Spleen (tissue), 11 donors: ENCODE measurements around the gene POLR3GL. TPM values are rescaled to one million over a fixed set of nuclear protein-coding genes. Genes with fewer than 3 reads are reported as not detected.
"Not testable (repeated sequence)": the region's sequence is repeated elsewhere in the genome, so short reads cannot be mapped to it uniquely, and the experiment has no call there.

ENCODE experiments used
- DNase-seq: peaks from one replicate; pipeline ENCODE4 v3.0.0-alpha.2; 2020
- H3K27ac ChIP-seq, 8 donors: fragments of 200-600 bp; sonication (generic) in 7 of 8; 1 replicate in 4 of 8; 2 replicates in 4 of 8; pipeline versions ENCODE4 v1.5.0 to v1.8.0; 2016 to 2021; ENCODE audit warnings: inconsistent platforms in 4 of 8, mild to moderate bottlenecking in 4 of 8, moderate library complexity in 1 of 8
- H3K27me3 ChIP-seq, 7 donors: fragments of 200-600 bp; sonication (generic) in 6 of 7; replicated peaks in 1 of 7; 1 replicate in 4 of 7; 2 replicates in 3 of 7; pipeline versions ENCODE4 v1.5.0 to v1.8.0; 2016 to 2021; ENCODE audit warnings: inconsistent platforms in 3 of 7, mild to moderate bottlenecking in 1 of 7
- H3K36me3 ChIP-seq, 6 donors: fragments of 200-600 bp; sonication (generic) in 5 of 6; 1 replicate in 4 of 6; 2 replicates in 2 of 6; pipeline versions ENCODE4 v1.5.0 to v1.8.0; 2016 to 2021; ENCODE audit warnings: inconsistent platforms in 2 of 6
- H3K4me1 ChIP-seq, 6 donors: fragments of 200-600 bp; sonication (generic) in 5 of 6; 1 replicate in 3 of 6; 2 replicates in 3 of 6; pipeline versions ENCODE4 v1.5.0 to v1.8.0; 2016 to 2021; ENCODE audit warnings: inconsistent platforms in 3 of 6
- H3K4me3 ChIP-seq, 8 donors: fragments of 200-600 bp; sonication (generic) in 7 of 8; 1 replicate in 4 of 8; 2 replicates in 4 of 8; pipeline versions ENCODE4 v1.5.0 to v1.8.0; 2016 to 2021; ENCODE audit warnings: inconsistent platforms in 4 of 8, mild to moderate bottlenecking in 4 of 8, moderate library complexity in 2 of 8
- H3K9me3 ChIP-seq, 8 donors: fragments of 200-600 bp; sonication (generic) in 7 of 8; 1 replicate in 4 of 8; 2 replicates in 4 of 8; pipeline versions ENCODE4 v1.5.0 to v1.8.0; 2016 to 2021; ENCODE audit warnings: inconsistent platforms in 4 of 8
- POLR2A ChIP-seq, 3 donors: fragments of 450-650 bp; IDR thresholded peaks; one replicate each; pipeline ENCODE4 v1.5.1; 2017; ENCODE audit warnings: antibody characterized with exemption in 3 of 3, mild to moderate bottlenecking in 1 of 3
- POLR2AphosphoS5 ChIP-seq, 3 donors: sonication (generic); formaldehyde crosslinking; IDR thresholded peaks; one replicate each; pipeline ENCODE4 v1.5.1; 2017; ENCODE audit warnings: antibody characterized with exemption in 3 of 3
- WGBS, 5 donors: extraction: QIAGEN DNeasy Blood & Tissue Kit in 3 of 5; methylation state at CpG; one replicate each; pipeline versions ENCODE4 v1.1.5 to v1.1.7; 2013 to 2018; 5-methylcytosine and 5-hydroxymethylcytosine counted together
- intact Hi-C: fragments of 100-400 bp; cut with DNase I; formaldehyde crosslinking; loops from one replicate; pipeline ENCODE4 v1.15.0; 2023; ENCODE audit warnings: low total_unique reads
- polyA plus RNA-seq, 3 donors: library from polyadenylated mRNA; stranded (reverse); fragments of 200-250 nt; gene quantifications; one replicate each; pipeline ENCODE4 v1.2.1, GENCODE V29; 2013
- total RNA-seq, 7 donors: library from RNA; depleted of rRNA in 3 of 7; stranded (reverse); fragments of >200 nt in 3 of 7; fragmentation: NEBNext Ultra II Directional in 4 of 7; extraction: Animal tissue kit (Norgen Biotek cat#: 25700) in 4 of 7; gene quantifications; one replicate each; pipeline versions ENCODE4 v1.1.0 to v1.2.1, GENCODE V29; 2016 to 2021
- TF ChIP-seq, protein P1 (sequence below), 11 experiments: fragments of 200-600 bp in 7 of 11; fragments of 450-650 bp in 4 of 11; sonication (generic) in 4 of 11; IDR thresholded peaks in 8 of 11; conservative IDR thresholded peaks in 3 of 11; 1 replicate in 7 of 11; 2 replicates in 4 of 11; pipeline versions ENCODE4 v1.4.0 to v1.8.0; 2016 to 2021; ENCODE audit warnings: antibody characterized with exemption in 11 of 11, inconsistent platforms in 4 of 11, mild to moderate bottlenecking in 1 of 11
- donor health status: healthy with polysubstance abuse.
- donor health status: DM: no; HTN: no; CAD: no; lungs with moderate emphysema.
- donor health status: DM: no; HTN: no; CAD: no.
- donor health status: Bipolar disorder and iron deficiency.
- donor health status: healthy.
- donor health status: DM: no; HTN: no; CAD: no.
- donor health status: DM: yes; HTN: yes; CAD: no.

POLR3GL gene
- total and polyA plus RNA-seq, 10 donors = 22.1 to 69.2 (median 32.9) TPM

- Histone ChIP-seq H3K9me3 (no peaks in the 10 kb centered on the region), H3K27me3 (peaks cover 3 to 48% (median 25%) of the 10 kb centered on the region in 7 donors), H3K36me3 (no peaks in the 10 kb centered on the region), H3K4me1 (peaks cover 5 to 15% (median 12%) of the 10 kb centered on the region in 6 donors), H3K4me3 (no peak within 1 kb of the TSS), H3K27ac (no peak within 1 kb of the TSS)
- 65 to 80% (median 78%) methylated on average over 5 of the region's 5 CpGs for WGBS, 5 donors
- no peak for TF ChIP-seq POLR2A (IDR thresholded peaks at IDR 0.05)
- no peak for TF ChIP-seq POLR2AphosphoS5 (IDR thresholded peaks at IDR 0.05)
- TF ChIP-seq, protein P1, sequence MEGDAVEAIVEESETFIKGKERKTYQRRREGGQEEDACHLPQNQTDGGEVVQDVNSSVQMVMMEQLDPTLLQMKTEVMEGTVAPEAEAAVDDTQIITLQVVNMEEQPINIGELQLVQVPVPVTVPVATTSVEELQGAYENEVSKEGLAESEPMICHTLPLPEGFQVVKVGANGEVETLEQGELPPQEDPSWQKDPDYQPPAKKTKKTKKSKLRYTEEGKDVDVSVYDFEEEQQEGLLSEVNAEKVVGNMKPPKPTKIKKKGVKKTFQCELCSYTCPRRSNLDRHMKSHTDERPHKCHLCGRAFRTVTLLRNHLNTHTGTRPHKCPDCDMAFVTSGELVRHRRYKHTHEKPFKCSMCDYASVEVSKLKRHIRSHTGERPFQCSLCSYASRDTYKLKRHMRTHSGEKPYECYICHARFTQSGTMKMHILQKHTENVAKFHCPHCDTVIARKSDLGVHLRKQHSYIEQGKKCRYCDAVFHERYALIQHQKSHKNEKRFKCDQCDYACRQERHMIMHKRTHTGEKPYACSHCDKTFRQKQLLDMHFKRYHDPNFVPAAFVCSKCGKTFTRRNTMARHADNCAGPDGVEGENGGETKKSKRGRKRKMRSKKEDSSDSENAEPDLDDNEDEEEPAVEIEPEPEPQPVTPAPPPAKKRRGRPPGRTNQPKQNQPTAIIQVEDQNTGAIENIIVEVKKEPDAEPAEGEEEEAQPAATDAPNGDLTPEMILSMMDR (IDR thresholded peaks at IDR 0.05 in 8 of 11, conservative IDR thresholded peaks at IDR 0.05 in 3 of 11) = no peak
- no peak for DNase-seq
- intact Hi-C loops = no loop called here
Measured at GRCh38 chr1:146021622-146022402, 57.3 kb downstream of the POLR3GL start, which contains the start of gene HJV. HJV (minus strand) TSS chr1:146021735; CDS start chr1:146020231, 1,504 bp downstream.

DNA sequence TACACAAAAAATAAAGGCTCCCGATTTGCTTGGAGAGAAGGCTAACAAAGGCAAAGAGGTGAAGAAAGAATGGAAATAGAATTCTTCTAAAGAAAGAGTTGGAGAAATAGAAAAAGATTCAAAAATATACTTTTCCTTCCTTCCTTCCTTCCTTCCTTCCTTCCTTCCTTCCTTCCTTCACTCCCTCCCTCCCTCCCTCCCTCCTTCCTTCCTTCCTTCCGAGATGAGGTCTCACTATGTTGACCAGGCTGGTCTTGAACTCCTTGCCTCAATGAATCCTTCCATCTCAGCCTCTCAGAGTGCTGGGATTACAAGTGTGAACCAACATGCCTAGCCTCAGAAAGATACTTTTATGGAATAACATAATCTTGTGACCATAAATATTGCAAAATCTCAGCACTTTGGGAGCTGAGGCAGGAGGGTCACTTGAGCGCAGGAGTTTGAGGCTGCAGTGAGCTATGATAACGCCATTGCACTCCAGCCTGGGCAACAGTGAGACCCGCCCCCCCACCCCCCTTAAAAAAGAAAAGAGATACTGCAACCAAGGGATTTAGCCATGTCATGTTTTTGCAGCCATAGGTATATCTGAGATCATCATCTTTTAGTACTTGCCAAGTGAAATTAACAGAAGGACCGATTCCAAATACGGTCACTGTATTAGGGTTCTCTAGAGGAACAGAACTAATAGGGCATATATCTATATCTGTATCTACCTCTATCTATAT is 58.1 kb downstream of the POLR3GL start:
- TF ChIP-seq, protein P1 (IDR thresholded peaks at IDR 0.05 in 8 of 11, conservative IDR thresholded peaks at IDR 0.05 in 3 of 11) = no peak
- TF ChIP-seq POLR2AphosphoS5 (IDR thresholded peaks at IDR 0.05) = no peak
- TF ChIP-seq POLR2A (IDR thresholded peaks at IDR 0.05) = no peak
- no peak for DNase-seq
- 76 to 81% (median 80%) methylated on average over 7 of the region's 7 CpGs for WGBS, 5 donors
- Histone ChIP-seq H3K4me3 (no peak overlapping the region), H3K9me3 (no peaks in the 10 kb centered on the region), H3K36me3 (no peaks in the 10 kb centered on the region), H3K4me1 (peaks cover 5 to 15% (median 12%) of the 10 kb centered on the region in 6 donors), H3K27me3 (peaks cover 3 to 48% (median 25%) of the 10 kb centered on the region in 7 donors), H3K27ac (no peak overlapping the region)
- intact Hi-C loops = no loop called here

DNA sequence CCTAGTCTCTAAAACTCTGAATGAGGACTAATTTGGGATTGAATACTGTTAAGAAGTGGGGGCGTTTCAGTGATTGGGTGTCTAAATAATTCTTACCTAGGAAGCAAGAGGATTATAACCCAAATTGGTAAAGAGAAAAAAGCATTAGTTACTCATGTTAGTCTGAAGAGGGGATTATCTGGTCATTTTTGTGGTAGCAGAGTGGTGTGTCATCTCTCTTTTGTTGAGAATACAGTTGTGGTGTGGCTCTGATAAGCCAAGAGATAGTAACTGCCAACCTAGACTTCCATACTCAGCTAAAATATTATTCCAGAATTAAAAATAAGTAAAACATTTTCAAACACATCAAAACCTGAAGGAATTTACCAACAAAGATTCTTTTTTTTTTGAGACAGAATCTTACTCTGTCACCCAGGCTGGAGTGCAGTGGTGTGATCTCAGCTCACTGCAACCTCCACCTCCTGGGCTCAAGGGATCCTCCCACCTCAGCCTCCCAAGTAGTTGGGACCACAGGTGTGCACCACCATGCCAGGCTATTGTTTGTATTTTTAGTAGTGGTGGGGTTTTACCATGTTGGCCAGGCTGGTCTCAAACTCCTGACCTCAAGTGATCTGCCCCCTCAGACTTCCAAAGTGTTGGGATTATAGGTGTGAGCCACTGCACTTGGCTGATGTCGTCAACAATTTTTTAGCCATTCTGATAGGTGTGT is 61.5 kb downstream of the POLR3GL start:
- intact Hi-C loops, H3K4me3 ChIP-seq, H3K27ac ChIP-seq, H3K4me1 ChIP-seq, DNase-seq, H3K36me3 ChIP-seq, H3K9me3 ChIP-seq: not testable (repeated sequence)
- 77 to 91% (median 88%) methylated on average over 2 of the region's 2 CpGs for WGBS, 5 donors
- H3K27me3 ChIP-seq = peaks cover 0 to 24% (median 5%) of the 10 kb centered on the region in 7 donors

DNA sequence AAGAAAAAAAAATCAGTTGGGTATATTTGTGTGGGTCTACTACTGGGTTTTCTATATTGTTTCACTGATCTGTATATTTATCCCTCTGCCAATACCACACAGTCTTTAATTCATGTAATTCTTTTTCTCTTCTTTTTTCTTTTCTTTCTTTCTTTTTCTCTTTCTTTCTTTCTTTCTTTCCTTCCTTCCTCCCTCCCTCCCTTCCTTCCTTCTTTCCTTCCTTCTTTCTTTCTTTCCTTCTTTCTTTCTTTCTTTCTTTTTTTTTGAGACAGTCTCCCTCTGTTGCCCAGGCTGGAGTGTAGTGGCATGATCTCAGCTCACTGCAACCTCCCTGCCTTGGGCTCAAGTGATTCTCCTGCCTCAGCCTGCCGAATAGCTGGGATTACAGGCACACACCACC is 62.2 kb downstream of the POLR3GL start:
- 79 to 100% (median 88%) methylated on average over 1 of the region's 1 CpG for WGBS, 5 donors
- H3K36me3 ChIP-seq, intact Hi-C loops, H3K4me1 ChIP-seq, H3K27ac ChIP-seq, DNase-seq, H3K4me3 ChIP-seq, H3K9me3 ChIP-seq: not testable (repeated sequence)
- H3K27me3 ChIP-seq = peaks cover 0 to 17% (median 0%) of the 10 kb centered on the region in 7 donors

Other genes starting within 250 kb of the POLR3GL start
- 10 to 100 TPM in 2 of 7 donors, 1 to 10 TPM in 5; 5.2 to 17.7 (median 7.3) TPM for gene CD160, start 245.2 kb upstream of the POLR3GL start, total RNA-seq
- gene CD160, start 245.2 kb upstream of the POLR3GL start, polyA plus RNA-seq = 1 to 10 TPM; 2.2 to 2.9 (median 2.3) TPM
- gene RNF115, start 140.6 kb upstream of the POLR3GL start, total RNA-seq = 10 to 100 TPM; 12.0 to 27.2 (median 17.5) TPM
- gene RNF115, start 140.6 kb upstream of the POLR3GL start, polyA plus RNA-seq = 1 to 10 TPM; 4.8 to 5.9 (median 5.0) TPM
- gene POLR3C, start 140.5 kb upstream of the POLR3GL start, total RNA-seq = 10 to 100 TPM; 28.5 to 37.0 (median 32.5) TPM
- 10 to 100 TPM; 15.7 to 17.2 (median 16.2) TPM for gene POLR3C, start 140.5 kb upstream of the POLR3GL start, polyA plus RNA-seq
- 1 to 10 TPM; 4.3 to 7.5 (median 5.4) TPM for gene NUDT17, start 119.1 kb upstream of the POLR3GL start, total RNA-seq
- gene NUDT17, start 119.1 kb upstream of the POLR3GL start, polyA plus RNA-seq = 1 to 10 TPM; 4.8 to 6.7 (median 4.8) TPM
- 10 to 100 TPM; 20.1 to 29.5 (median 26.2) TPM for gene PIAS3, start 105.6 kb upstream of the POLR3GL start, total RNA-seq
- 10 to 100 TPM; 10.1 to 16.9 (median 11.7) TPM for gene PIAS3, start 105.6 kb upstream of the POLR3GL start, polyA plus RNA-seq
- 1 to 10 TPM in 1 of 7 donors, under 1 TPM in 6; 0.26 to 1.3 (median 0.47) TPM for gene ANKRD35, start 78.8 kb upstream of the POLR3GL start, total RNA-seq
- under 1 TPM; 0.38 to 0.65 (median 0.57) TPM for gene ANKRD35, start 78.8 kb upstream of the POLR3GL start, polyA plus RNA-seq
- 1 to 10 TPM in 6 of 7 donors, under 1 TPM in 1; 0.69 to 5.3 (median 3.0) TPM for gene ITGA10, start 54.6 kb upstream of the POLR3GL start, total RNA-seq
- gene ITGA10, start 54.6 kb upstream of the POLR3GL start, polyA plus RNA-seq = 1 to 10 TPM; 1.0 to 2.1 (median 2.0) TPM
- gene PEX11B, start 46.0 kb upstream of the POLR3GL start, total RNA-seq = 10 to 100 TPM; 23.4 to 35.4 (median 32.3) TPM
- gene PEX11B, start 46.0 kb upstream of the POLR3GL start, polyA plus RNA-seq = 10 to 100 TPM; 20.3 to 28.0 (median 26.7) TPM
- gene RBM8A, start 37.2 kb upstream of the POLR3GL start, total RNA-seq = 100 to 1,000 TPM; 111 to 187 (median 122) TPM
- 100 to 1,000 TPM in 2 of 3 donors, 10 to 100 TPM in 1; 87.0 to 117 (median 101) TPM for gene RBM8A, start 37.2 kb upstream of the POLR3GL start, polyA plus RNA-seq
- 10 to 100 TPM; 35.1 to 52.9 (median 39.5) TPM for gene LIX1L, start 6.7 kb upstream of the POLR3GL start, total RNA-seq
- gene LIX1L, start 6.7 kb upstream of the POLR3GL start, polyA plus RNA-seq = 10 to 100 TPM; 11.0 to 17.8 (median 14.4) TPM
- gene ANKRD34A, start 115 bp upstream of the POLR3GL start, total RNA-seq = 1 to 10 TPM in 5 of 7 donors, under 1 TPM in 2; 0.79 to 3.1 (median 1.2) TPM
- under 1 TPM; 0.57 to 0.99 (median 0.62) TPM for gene ANKRD34A, start 115 bp upstream of the POLR3GL start, polyA plus RNA-seq
- 1,000 to 10,000 TPM in 5 of 7 donors, 100 to 1,000 TPM in 2; 622 to 2,368 (median 1,747) TPM for gene TXNIP, start 31.9 kb downstream of the POLR3GL start, total RNA-seq
- gene TXNIP, start 31.9 kb downstream of the POLR3GL start, polyA plus RNA-seq = 100 to 1,000 TPM; 446 to 779 (median 670) TPM
- gene HJV, start 57.0 kb downstream of the POLR3GL start, total RNA-seq = not detected
- not detected for gene HJV, start 57.0 kb downstream of the POLR3GL start, polyA plus RNA-seq
- gene NBPF10, start 180.1 kb downstream of the POLR3GL start, total RNA-seq = 1 to 10 TPM; 2.8 to 7.1 (median 4.4) TPM
- 1 to 10 TPM in 1 of 3 donors, under 1 TPM in 2; 0.78 to 1.6 (median 0.91) TPM for gene NBPF10, start 180.1 kb downstream of the POLR3GL start, polyA plus RNA-seq